ENCODE data around the gene MCM10. TPM values are rescaled to one million over a fixed set of nuclear protein-coding genes. Genes with fewer than 3 reads are reported as not detected.

The MCM10 gene
- total RNA-seq, 1 experiment from 2014 or later: 43.1 TPM

DNA sequence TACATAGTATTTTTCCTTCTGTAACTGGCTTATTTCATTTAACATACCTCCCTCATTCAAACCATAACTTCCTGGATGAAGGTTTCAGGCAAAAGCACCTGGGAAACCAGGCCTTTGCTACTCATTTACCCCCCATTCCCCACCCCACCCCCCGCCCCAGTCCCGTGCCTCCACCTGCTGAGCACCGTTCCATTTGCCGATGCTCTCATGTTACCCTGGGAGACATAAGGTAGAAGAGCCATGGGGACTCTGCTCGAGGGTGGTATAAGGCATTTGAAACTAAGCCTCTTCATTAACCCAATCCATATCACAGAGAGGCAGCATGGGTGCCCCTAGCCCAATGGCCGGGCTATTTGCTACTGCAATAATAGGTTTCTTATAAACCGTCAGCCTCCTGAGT is 22.2 kb upstream of the MCM10 start:
- POLR2A ChIA-PET: no interaction called here
- DNase-seq (ENCODE audit: low read depth, low spot score) (no peak), ATAC-seq (no peak)
- Histone ChIP-seq H3K27ac (ENCODE audit: low read depth, low read length) (no peak overlapping the region), H3K4me3 (replicated peaks in 1 of 2; ENCODE audit: low read depth in 1 of 2, low read length in 2 of 2) (no peak overlapping the region), H3K4me1 (ENCODE audit: control insufficient read depth in 1 of 2, insufficient read depth in 2 of 2, low read length in 2 of 2) (no peaks in the 10 kb centered on the region), H4K20me1 (ENCODE audit: insufficient read depth) (no peaks in the 10 kb centered on the region), H3K79me2 (ENCODE audit: insufficient read depth, low read length) (no peaks in the 10 kb centered on the region), H3K27me3 (ENCODE audit: insufficient read depth, low read length) (no peaks in the 10 kb centered on the region), H2AFZ (ENCODE audit: low read depth, low read length, poor library complexity, severe bottlenecking) (no peak overlapping the region), H3K36me3 (ENCODE audit: control insufficient read depth in 1 of 2, insufficient read depth in 2 of 2, low read length in 2 of 2) (0 out of 4 replicates have a peak, but pooled peaks cover 0 to 4% of the 10 kb centered on the region in 2 experiments), H3K9ac (ENCODE audit: low read length) (no peak overlapping the region), H3K9me3 (ENCODE audit: control insufficient read depth in 1 of 2, insufficient read depth in 1 of 2, low read depth in 1 of 2, low read length in 2 of 2) (no peaks in the 10 kb centered on the region), H3K9me2 (ENCODE audit: insufficient read depth) (no peaks in the 10 kb centered on the region), H3K4me2 (ENCODE audit: low read length) (no peak overlapping the region)
- TF ChIP-seq EGR1 (IDR thresholded peaks at IDR 0.05; ENCODE audit: low read depth) (no peak), ELF1 (IDR thresholded peaks at IDR 0.05; ENCODE audit: borderline replicate concordance, low read depth) (no peak), POLR2A (IDR thresholded peaks at IDR 0.05; ENCODE audit: borderline replicate concordance, extremely low read depth, insufficient read depth, insufficient read length) (no peak), RAD21 (IDR thresholded peaks at IDR 0.05; ENCODE audit: low read depth) (no peak), SIN3A (IDR thresholded peaks at IDR 0.05; ENCODE audit: low read depth) (no peak), TCF7L2 (IDR thresholded peaks at IDR 0.05; ENCODE audit: borderline replicate concordance, extremely low read depth, insufficient read depth, insufficient read length) (no peak), EZH2 (IDR thresholded peaks at IDR 0.05) (no peak), ZNF274 (IDR thresholded peaks at IDR 0.05; ENCODE audit: low read depth, low read length) (no peak), CBX3 (IDR thresholded peaks at IDR 0.05; ENCODE audit: low read depth) (no peak), FOSL1 (IDR thresholded peaks at IDR 0.05; ENCODE audit: low read depth) (no peak), POLR2AphosphoS5 (IDR thresholded peaks at IDR 0.05; ENCODE audit: low read depth, low read length) (no peak), ZFX (IDR thresholded peaks at IDR 0.05) (no peak), SP1 (IDR thresholded peaks at IDR 0.05; ENCODE audit: low read depth) (no peak), SRF (IDR thresholded peaks at IDR 0.05; ENCODE audit: low read depth) (no peak)
- TF ChIP-seq, protein P1, sequence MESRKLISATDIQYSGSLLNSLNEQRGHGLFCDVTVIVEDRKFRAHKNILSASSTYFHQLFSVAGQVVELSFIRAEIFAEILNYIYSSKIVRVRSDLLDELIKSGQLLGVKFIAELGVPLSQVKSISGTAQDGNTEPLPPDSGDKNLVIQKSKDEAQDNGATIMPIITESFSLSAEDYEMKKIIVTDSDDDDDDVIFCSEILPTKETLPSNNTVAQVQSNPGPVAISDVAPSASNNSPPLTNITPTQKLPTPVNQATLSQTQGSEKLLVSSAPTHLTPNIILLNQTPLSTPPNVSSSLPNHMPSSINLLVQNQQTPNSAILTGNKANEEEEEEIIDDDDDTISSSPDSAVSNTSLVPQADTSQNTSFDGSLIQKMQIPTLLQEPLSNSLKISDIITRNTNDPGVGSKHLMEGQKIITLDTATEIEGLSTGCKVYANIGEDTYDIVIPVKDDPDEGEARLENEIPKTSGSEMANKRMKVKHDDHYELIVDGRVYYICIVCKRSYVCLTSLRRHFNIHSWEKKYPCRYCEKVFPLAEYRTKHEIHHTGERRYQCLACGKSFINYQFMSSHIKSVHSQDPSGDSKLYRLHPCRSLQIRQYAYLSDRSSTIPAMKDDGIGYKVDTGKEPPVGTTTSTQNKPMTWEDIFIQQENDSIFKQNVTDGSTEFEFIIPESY (IDR thresholded peaks at IDR 0.05; ENCODE audit: extremely low read depth, insufficient replicate concordance, low read length): no peak
- TF ChIP-seq, protein P2, sequence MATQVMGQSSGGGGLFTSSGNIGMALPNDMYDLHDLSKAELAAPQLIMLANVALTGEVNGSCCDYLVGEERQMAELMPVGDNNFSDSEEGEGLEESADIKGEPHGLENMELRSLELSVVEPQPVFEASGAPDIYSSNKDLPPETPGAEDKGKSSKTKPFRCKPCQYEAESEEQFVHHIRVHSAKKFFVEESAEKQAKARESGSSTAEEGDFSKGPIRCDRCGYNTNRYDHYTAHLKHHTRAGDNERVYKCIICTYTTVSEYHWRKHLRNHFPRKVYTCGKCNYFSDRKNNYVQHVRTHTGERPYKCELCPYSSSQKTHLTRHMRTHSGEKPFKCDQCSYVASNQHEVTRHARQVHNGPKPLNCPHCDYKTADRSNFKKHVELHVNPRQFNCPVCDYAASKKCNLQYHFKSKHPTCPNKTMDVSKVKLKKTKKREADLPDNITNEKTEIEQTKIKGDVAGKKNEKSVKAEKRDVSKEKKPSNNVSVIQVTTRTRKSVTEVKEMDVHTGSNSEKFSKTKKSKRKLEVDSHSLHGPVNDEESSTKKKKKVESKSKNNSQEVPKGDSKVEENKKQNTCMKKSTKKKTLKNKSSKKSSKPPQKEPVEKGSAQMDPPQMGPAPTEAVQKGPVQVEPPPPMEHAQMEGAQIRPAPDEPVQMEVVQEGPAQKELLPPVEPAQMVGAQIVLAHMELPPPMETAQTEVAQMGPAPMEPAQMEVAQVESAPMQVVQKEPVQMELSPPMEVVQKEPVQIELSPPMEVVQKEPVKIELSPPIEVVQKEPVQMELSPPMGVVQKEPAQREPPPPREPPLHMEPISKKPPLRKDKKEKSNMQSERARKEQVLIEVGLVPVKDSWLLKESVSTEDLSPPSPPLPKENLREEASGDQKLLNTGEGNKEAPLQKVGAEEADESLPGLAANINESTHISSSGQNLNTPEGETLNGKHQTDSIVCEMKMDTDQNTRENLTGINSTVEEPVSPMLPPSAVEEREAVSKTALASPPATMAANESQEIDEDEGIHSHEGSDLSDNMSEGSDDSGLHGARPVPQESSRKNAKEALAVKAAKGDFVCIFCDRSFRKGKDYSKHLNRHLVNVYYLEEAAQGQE (IDR thresholded peaks at IDR 0.05; ENCODE audit: low read depth): no peak
- TF ChIP-seq, protein P3, sequence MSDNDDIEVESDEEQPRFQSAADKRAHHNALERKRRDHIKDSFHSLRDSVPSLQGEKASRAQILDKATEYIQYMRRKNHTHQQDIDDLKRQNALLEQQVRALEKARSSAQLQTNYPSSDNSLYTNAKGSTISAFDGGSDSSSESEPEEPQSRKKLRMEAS (IDR thresholded peaks at IDR 0.05): no peak
- TF ChIP-seq, protein P4, sequence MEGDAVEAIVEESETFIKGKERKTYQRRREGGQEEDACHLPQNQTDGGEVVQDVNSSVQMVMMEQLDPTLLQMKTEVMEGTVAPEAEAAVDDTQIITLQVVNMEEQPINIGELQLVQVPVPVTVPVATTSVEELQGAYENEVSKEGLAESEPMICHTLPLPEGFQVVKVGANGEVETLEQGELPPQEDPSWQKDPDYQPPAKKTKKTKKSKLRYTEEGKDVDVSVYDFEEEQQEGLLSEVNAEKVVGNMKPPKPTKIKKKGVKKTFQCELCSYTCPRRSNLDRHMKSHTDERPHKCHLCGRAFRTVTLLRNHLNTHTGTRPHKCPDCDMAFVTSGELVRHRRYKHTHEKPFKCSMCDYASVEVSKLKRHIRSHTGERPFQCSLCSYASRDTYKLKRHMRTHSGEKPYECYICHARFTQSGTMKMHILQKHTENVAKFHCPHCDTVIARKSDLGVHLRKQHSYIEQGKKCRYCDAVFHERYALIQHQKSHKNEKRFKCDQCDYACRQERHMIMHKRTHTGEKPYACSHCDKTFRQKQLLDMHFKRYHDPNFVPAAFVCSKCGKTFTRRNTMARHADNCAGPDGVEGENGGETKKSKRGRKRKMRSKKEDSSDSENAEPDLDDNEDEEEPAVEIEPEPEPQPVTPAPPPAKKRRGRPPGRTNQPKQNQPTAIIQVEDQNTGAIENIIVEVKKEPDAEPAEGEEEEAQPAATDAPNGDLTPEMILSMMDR (IDR thresholded peaks at IDR 0.05 in 2 of 3, conservative IDR thresholded peaks at IDR 0.05 in 1 of 3; ENCODE audit: borderline replicate concordance in 1 of 3, insufficient read depth in 1 of 3, low read depth in 2 of 3, low read length in 2 of 3): no peak
- BruUV-seq (replicated peaks): no TSS peak
- RAD21 ChIA-PET (ENCODE audit: low non-redundant PET in 1 of 2, low total read pairs in 2 of 2, uncharacterized antibody in 2 of 2, unreplicated experiment in 2 of 2): no interaction called here
- CTCF ChIA-PET: no interaction called here
- intact Hi-C loops (cut with micrococcal nuclease): no loop called here

All from HCT116 (cell line).